Fibroblast of skin of scalp (primary cell): ENCODE data around the gene URM1. TPM values are rescaled to one million over a fixed set of nuclear protein-coding genes. Genes with fewer than 3 reads are reported as not detected.
"Not testable (repeated sequence)": the region's sequence is repeated elsewhere in the genome, so short reads cannot be mapped to it uniquely, and the experiment has no call there.

Source experiments
- DNase-seq: peaks from one replicate; pipeline ENCODE4 v3.0.0-alpha.2; 2013
- polyA plus RNA-seq, 2 experiments: library from polyadenylated mRNA; unstranded; fragments of 120-200 nt; gene quantifications; one replicate each; pipeline ENCODE4 v1.2.1, GENCODE V29; 2013; ENCODE audit not compliant: insufficient read length in 2 of 2

Gene URM1
- 69.1 TPM for polyA plus RNA-seq (2013, experiment 1 of 2; ENCODE audit: insufficient read length)
- polyA plus RNA-seq (2013, experiment 2 of 2; ENCODE audit: insufficient read length) = 63.2 TPM

DNA sequence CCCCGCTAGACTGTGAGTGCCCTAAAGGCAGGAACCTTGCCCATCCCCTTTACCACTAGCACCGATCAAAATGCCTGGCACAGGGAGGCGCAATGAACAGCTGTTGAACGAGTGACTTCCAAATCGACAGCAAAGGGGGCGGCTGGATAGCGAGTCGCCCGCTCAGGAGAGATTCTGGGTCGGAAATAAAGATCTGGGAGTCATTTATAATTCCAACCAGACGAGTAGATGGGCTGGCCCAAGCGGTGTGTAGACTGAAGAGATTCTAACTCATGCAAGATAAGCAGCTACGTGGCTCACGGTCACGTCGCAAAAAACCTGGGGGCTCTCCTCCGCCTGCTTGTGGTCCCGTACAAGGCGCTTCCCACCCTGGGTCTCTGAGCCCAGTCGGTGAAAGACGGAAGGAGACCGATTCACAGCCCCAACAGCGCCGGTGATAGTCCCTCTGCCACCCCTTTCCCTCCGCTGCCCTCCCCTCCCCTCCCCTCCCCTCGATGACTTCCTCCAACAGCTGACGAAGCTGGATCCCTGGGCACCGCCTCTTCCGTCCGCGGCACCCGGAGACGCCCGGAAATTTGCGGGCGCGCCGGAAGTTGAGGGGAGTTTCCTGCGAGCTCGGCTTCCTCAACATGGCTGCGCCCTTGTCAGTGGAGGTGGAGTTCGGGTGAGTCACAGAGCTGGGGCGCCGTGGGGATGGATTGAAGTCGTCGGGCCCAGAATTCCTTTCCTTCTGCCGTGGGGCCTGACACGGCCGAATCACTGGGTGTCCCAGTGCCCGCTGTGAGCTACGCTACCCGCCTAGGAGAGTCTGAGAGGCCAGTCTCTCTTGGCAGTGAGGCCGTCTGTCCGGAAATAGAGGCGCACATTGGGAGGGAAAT is at the start of gene URM1:
Gene URM1, plus strand, starts transcription at position 623 of the 878 bp plus-strand sequence. Its CDS starts 7 bp downstream, at position 630.
- DNase-seq = peak; percentile 98

DNA sequence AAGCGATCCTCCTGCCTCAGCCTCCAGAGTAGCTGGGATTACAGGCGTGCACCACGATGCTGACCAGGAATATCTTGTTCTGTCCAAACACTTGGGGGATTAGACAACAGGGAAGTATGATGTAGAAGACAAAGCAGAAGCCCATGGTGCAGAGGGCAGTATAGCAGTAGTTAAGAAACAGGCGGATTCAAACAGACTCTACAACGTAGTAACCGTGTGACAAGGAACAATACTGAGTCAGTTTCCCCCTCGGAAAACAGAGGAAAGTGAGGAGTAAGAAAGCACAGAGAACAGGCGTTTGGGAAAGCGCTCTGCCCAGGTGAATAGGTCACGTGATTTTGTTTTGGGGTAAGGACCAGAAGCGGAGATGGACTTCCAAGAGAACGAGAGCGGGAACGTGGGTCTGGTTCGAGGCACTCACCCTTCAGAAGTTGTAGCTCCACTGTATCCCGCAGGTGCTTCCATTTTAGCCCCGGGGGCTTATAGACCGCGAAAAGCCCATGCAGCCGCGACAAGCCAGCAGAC is 49.2 kb upstream of the URM1 start:
- DNase-seq = no peak

DNA sequence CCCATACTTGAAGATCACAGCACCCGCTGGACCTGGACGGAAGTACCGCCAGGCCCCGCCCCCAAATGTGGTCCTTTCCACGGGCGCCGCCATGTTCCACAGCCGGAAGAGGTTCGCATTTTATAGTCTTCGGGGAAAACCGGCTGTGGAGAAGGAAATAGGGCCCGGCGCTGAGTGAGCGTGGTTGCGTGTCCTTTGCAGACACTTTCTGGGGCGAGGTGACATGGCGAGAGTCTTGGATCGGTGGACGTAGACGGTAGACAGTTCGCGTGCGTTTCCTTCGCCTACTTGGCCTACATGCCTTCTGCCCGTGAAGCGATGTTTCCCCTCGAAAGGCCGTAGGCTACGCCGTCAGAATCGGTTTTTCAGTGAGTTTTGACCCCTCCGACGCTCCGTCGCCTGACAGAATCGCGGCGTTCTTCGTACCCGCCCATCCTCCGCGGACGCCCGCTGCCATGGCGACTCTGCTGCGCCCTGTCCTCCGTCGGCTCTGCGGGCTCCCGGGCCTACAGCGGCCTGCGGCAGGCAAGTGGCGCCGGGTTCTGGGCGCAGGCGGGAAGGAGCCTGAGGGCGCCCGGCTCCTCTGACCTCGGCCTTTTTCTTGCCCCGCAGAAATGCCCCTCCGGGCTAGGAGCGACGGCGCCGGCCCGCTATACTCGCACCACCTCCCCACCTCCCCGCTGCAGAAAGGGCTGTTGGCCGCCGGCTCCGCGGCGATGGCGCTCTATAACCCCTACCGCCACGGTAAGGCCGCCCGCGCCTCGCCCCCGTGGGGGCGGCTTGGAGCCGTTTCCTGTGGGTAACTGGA is 48.6 kb upstream of the URM1 start, which contains the start of the genes COQ4 and TRUB2:
Gene COQ4, plus strand, starts transcription at position 436 of the 808 bp plus-strand sequence. Its CDS starts 20 bp downstream, at position 456.
Gene TRUB2, minus strand, starts transcription at position 44 of the 808 bp plus-strand sequence. Its CDS starts 39 bp downstream, at position 5.
- peak; percentile 95 for DNase-seq

DNA sequence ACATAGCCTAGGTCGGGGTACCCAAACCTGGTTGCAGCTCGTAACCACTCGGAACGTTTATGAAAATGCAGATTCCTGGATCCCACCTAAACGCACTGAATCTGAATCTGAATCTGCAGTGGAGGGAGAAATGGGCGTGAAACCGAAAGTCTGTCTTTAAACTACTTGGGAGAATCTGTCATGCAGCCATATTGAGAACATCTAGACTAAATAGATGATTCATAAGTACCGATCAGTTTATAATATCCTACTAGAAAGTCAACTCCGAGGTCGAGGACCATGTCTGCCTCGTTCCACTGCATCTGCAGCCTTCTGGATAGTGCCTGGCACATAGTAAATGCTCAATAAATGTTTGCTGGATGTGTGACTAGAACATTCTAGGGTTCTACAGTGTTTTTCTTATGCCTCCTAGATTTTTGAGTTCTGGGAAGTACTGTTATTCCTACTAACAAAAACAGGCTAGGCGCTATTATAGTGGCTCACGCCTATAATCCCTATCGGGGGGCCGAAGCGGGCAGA is 47.9 kb upstream of the URM1 start:
- DNase-seq = no peak

DNA sequence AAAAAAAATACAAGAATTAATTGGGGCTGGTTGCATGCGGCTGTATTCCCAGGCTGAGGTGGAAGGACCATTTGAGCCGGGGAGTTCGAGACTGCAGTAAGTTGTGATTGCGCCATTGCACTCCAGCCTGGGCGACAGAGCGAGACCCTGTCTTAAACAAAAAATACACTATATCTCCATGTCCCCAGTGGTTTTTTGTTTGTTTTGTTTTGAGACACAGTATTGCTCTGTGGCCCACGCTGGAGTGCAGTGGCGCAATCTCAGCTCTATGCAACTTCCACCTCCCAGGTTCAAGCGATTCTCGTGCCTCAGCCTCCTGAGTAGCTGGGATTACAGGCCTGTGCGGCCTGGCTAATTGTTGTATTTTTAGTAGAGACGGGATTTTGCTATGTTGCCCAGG is 47.4 kb upstream of the URM1 start:
- no peak for DNase-seq

DNA sequence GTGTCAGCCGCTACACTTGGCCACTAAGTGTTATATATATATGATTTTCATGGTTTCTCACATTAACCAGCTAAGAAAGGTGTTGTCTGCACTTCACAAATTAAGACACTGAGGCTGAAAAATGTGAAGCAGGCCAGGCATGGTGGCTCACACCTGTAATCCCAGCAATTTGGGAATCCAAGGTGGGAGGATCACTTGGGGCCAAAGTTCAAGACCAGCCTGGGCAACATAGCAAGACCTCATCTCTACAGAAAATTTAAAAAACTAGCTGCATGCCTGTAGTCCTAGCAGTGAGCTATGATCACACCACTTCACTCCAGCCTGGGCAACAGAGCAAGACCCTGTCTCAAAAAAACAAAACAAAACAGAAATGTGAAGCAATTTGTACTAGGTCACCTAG is 46.8 kb upstream of the URM1 start:
- DNase-seq = no peak

DNA sequence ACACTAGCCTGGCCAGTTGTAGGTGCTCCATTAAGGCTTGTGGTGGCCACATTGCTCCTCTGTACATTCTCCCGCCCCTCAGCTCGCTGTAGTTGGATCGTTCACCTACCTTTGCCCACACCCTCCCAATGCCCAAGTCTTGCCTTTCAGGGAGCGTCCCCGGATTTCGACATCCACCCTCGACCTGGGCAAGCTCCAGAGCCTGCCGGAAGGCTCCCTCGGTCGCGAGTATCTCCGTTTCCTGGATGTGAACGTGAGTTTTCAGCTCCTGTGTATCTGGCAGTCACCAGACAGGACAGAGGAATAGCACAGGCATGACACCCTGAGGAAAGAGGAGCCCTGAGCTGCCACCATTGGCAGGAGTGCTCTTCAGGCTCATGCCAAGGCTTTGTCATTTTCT is 45.5 kb upstream of the URM1 start:
- DNase-seq = no peak

DNA sequence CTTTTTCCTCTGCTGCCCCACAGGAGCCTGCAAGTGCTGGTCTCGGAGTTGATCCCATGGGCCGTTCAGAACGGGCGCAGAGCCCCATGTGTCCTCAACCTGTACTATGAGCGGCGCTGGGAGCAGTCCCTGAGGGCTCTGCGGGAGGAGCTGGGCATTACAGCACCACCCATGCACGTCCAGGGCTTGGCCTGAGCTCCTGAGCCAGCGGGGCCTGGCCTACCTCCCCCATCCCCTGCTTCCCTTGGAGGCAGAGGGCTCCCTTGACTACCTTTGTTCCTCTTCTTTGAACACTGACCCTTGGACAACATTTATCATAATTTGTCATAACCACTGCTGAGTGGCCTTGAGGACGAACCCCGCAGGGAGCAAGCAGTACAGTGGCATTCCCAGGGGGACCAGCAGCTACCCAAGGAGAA is 37.7 kb upstream of the URM1 start:
- DNase-seq = no peak

DNA sequence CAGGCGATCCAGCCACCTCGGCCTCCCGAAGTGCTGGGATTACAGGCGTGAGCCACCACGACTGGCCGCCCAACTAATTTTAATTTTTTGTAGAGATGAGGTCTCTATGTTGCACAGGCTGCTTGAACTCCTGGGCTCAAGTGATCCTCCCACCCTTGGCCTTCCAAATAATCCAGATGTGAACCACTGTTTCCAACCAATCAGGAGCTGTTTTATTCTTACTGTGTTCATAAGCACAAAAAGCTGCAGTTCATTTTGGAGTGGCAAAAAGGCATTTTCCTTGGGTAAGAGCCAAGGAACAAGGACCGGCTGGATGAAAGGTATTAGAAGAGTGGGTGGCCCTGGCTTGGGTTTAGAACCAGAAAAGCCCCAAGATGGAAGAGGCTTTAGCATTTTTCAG is 36.0 kb upstream of the URM1 start:
- DNase-seq = no peak

DNA sequence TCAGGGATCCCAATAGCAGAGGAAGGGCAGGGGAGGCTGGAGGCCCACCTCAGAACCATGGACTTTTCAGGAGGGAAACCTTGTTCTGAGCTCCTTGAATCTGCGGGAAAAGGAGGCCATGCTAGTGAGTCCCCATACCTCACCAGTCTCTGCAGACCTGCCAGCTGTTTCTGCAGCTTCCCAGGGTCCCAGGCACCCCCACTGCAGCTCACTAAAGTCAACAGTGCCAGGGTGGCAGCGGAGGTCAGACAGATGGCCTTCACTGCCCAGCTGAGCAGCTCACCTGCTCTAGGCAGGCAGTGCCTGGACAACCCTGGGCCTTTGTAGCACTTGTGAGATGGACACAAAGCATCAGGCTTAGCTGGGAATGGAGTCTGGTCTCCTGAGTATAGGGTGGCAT is 35.3 kb upstream of the URM1 start:
- no peak for DNase-seq

DNA sequence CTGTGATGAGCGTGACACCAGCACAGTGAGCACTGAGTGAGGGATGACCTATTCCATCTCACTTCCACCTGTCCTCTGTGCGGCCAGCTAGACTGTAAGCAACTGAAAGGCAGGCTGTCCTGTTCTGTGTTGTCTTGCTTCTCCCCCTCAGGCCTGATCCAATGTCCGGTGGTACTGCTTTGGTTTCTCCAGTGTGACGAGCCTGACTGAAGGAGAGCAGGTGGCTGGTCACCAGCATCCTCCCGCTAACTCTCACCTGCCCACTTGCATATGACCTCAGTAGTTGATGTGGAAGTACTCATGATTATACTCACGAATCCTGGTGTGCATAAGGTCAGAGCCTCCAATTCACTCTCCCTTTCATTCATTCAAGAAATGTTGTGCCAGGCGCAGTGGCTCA is 33.2 kb upstream of the URM1 start:
- no peak for DNase-seq

DNA sequence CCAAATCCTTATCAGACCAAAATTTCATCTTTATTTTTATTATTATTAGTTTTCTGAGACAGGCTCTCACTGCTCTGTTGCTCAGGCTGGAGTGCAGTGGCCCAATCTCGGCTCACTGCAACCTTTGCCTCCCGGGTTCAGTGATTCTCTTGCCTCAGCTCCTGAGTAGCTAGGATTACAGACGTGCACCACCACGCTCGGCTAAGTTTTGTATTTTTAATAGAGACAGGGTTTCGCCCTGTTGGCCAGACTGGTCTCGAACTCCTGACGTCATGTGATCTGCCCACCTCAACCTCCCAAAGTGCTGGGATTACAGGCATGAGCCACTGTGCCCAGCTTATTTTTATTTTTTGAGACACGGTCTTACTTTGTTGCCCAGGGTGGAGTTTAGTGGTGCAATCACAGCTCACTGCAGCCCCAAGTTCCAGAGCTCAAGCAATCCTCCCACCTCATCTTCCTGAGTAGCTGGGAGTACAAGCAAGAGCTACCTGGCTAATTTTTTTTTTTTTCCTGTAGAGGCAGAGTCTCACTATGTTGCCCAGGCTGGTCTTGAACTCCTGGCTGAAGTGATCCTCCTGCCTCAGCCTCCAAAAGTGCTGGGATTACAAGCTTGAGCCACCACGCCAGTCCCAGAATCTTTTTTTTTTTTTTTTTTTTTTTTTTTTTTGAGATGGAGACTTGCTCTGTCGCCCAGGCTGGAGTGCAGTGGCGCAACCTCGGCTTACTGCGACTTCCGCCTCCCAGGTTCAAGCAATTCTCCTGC is 32.1 kb upstream of the URM1 start:
- not testable (repeated sequence) for DNase-seq

DNA sequence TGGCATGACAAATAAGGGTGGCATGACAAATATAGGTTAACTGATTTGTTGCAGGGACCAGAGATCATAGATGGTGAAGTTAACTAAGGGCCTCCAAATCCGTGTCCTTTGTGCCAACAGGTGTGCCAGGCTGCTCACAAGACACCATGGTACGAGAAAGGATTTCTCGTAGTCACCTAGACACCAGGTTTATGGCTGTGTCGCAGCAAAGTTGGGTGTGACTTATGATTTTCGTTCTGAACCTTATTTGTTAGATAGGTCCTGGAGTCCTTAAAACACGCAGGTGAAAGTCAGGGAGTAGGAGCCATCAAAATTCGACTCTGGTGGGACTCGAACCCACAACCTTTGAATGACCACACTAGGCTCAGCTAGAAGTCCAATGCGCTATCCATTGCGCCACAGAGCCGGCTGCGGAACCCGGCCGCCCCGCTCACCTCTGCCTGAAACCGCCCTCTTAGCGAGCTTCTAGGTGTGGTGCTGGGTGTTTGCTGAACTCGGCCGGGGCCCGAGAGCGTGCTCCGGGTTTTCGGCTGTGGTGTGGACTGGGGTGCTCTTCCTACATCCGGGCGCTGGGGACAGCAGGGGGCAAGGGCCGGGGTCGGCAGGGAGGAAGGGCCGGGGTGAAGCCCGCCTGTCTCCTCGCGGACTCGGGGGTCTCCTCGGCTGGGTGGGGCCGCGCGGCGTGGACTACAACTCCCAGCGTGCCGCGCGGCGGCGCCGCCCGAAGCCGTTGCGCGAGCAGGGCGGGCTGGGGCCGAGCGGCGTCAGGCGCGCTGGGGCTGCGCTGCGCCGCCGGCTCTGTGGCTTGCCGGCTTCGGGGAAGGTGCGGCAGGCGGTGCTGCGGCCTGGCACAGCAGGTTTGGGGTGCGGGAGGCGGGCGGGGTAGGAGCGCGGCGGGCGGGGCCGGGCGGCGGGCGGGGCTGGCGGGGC is 31.1 kb upstream of the URM1 start, which contains the start of gene SLC27A4:
Gene SLC27A4, plus strand, starts transcription at position 767 of the 930 bp plus-strand sequence. CDS start 2,606 bp downstream, outside the sequence.
- peak; percentile 77 for DNase-seq

DNA sequence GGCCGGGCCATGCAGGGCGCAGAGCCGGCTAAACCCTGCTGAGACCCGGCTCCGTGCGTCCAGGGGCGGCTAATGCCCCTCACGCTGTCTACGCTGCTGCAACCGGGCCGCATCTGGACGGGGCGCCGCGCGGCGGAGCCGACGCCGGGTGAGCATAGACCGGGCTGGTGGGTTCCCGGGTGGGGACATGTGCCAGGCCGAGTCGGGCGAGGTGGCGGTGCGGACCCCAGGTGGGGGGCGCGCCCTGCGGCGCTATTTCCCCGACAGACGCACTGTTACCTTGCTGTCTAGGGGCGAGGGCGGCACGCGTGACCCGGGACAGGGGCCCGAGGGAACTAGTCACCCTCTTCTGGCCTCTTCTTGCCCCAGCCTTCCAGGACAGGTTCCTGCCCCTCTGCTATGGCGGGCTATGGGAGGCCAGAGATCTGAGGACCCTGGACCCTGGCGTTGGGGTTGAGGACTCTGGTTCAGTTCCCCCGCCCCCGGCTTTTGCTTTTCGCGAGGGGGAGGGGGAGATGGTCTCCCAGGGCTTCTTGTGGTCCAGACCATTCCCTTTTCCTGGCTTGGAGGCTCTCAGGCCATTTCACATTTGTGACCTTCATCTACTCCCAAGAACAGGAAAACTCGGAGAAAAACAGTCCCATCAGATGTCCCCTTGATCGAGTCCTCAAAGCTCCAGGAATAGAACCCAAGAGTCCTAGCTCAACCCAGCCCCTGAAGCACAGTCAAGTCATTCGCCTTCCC is 30.3 kb upstream of the URM1 start:
- no peak for DNase-seq

DNA sequence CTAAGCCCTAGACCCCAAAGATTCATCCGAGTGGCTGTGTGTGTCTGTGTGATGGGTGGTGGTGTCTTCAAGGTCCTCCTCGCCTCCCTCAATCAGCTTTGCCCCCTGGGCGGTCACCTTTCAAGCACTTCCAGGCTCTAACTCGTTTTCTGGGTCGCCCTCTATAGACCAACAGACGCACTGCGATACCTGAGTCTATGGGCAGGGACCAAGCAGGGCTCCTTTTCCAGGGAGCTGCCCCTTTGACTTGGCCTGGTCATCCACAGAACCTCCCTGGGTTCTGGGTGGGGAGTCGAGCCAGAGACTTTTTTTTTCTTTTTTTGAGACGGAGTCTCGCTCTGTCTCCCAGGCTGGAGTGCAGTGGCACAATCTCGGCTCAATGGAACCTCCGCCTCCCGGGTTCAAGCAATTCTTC is 29.7 kb upstream of the URM1 start:
- peak; percentile 63 for DNase-seq

DNA sequence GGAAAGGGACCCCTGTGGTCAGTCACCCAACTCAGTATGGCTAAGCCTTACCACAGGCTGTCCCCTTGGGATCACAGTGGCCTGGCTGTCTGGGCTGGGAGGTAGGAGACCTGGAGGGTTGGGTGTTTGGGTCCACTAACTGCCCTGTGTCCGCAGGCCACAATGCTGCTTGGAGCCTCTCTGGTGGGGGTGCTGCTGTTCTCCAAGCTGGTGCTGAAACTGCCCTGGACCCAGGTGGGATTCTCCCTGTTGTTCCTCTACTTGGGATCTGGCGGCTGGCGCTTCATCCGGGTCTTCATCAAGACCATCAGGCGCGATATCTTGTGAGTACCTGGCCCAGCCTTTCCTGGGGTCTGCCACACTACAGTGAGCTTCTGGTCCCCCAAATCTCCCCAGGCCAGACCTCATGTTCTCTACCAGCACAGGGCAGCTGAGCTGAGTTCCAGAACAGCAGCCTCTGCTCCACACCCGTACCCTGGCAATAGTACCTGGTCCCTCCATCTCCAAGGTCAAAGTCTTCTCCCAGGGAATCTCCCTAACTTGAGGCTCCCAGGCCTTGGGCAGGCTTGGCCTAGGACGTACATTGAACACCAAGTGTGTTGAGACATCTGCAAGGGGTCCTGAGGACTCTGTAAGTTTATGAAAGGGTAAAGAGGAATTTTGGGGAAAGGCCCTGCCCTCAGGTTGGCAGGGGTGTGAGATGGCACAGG is 28.0 kb upstream of the URM1 start:
- no peak for DNase-seq

DNA sequence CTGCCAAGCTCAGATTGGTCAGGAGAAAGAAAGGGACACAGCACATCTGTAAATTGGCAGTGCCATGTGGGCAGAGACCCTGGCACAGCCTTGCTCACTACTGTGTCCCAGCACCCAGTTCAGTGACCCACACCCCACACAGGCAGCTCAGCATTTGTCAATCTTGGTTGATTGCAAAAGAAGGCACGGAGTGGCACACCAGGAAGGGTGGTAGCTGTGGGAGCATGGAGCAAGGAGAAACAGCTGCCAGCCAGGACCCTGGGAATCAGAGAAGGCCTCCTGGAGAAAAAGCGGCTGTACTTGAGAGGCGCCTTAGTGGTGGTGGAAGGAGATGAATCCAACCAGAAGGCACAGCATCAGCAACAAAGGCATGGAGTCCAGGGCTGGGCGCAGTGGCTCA is 27.3 kb upstream of the URM1 start:
- DNase-seq = no peak

DNA sequence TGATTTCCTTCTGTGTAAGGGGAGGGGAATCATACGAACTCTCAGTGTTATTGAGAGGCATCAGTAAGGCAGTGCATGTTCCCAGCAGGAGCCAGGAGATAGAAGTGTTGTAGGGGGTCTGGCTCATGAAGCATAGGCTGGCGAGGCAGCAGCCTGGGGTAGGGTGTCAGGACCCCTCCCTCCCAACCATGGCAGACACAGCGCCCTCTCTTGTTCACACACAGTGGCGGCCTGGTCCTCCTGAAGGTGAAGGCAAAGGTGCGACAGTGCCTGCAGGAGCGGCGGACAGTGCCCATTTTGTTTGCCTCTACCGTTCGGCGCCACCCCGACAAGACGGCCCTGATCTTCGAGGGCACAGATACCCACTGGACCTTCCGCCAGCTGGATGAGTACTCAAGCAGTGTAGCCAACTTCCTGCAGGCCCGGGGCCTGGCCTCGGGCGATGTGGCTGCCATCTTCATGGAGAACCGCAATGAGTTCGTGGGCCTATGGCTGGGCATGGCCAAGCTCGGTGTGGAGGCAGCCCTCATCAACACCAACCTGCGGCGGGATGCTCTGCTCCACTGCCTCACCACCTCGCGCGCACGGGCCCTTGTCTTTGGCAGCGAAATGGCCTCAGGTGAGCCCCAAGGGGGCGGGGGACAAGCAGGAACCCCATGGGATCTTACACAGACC is 26.1 kb upstream of the URM1 start:
- no peak for DNase-seq

DNA sequence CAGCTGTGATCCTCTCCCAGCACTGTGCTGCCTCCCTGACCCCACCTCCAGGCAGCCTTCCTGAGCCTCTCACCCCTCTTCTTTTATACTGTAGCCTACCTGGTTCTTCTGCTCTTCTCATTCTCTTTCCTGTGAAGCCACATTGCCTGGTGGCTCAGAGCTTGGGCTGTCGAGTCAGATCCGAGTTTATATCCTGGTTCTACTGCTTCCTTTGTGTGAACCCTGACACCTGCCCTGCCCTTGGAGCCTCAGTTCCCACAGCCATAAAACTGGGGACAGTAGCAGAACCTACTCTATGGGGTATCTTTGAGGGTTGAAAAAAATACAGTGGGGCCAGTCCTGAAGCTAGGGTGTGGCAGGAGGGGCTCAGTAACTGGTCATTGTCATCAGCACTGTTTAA is 22.0 kb upstream of the URM1 start:
- no peak for DNase-seq
